H9 (cell line): ENCODE results near the gene SFXN1. TPM values are rescaled to one million over a fixed set of nuclear protein-coding genes. Genes with fewer than 3 reads are reported as not detected.

Experiments
- DNase-seq: peaks from one replicate; pipeline ENCODE4 v3.0.0-alpha.2; 2017
- H2AFZ ChIP-seq: one replicate; pipeline ENCODE4 v1.6.1; 2013; ENCODE audit warnings: mild to moderate bottlenecking, low read length, control low read depth, moderate library complexity
- H2AK5ac ChIP-seq: 2 replicates; pipeline ENCODE4 v1.6.1; 2013; ENCODE audit warnings: low read length, control low read depth, mixed read lengths; ENCODE audit not compliant: insufficient read length
- H2BK120ac ChIP-seq: one replicate; pipeline ENCODE4 v1.6.1; 2013; ENCODE audit warnings: low read depth, mild to moderate bottlenecking, low read length, control low read depth, inconsistent platforms; ENCODE audit not compliant: poor library complexity, severe bottlenecking
- H2BK12ac ChIP-seq: 2 replicates; pipeline ENCODE4 v1.6.1; 2013; ENCODE audit warnings: low read length, control low read depth, mixed read lengths, low read depth; ENCODE audit not compliant: insufficient read length
- H2BK15ac ChIP-seq: 2 replicates; pipeline ENCODE4 v1.6.1; 2013; ENCODE audit warnings: low read depth, low read length, control low read depth
- H2BK20ac ChIP-seq: one replicate; pipeline ENCODE4 v1.6.1; 2013; ENCODE audit warnings: low read depth, mild to moderate bottlenecking, low read length, control low read depth, inconsistent platforms; ENCODE audit not compliant: poor library complexity, severe bottlenecking
- H2BK5ac ChIP-seq: 2 replicates; pipeline ENCODE4 v1.6.1; 2013; ENCODE audit warnings: low read length, control low read depth, mixed read lengths; ENCODE audit not compliant: insufficient read length
- H3K14ac ChIP-seq: 2 replicates; pipeline ENCODE4 v1.6.1; 2013; ENCODE audit warnings: low read length, control low read depth; ENCODE audit not compliant: insufficient read depth
- H3K18ac ChIP-seq: 2 replicates; pipeline ENCODE4 v1.6.1; 2013; ENCODE audit warnings: low read depth, mild to moderate bottlenecking, mixed read lengths, low read length, control low read depth; ENCODE audit not compliant: insufficient read length
- H3K23ac ChIP-seq: 2 replicates; pipeline ENCODE4 v1.6.1; 2013; ENCODE audit warnings: low read length, control low read depth, mixed read lengths, low read depth; ENCODE audit not compliant: insufficient read length
- H3K23me2 ChIP-seq: 2 replicates; pipeline ENCODE4 v1.6.1; 2013; ENCODE audit warnings: low read depth, mild to moderate bottlenecking, mixed read lengths, low read length, control low read depth; ENCODE audit not compliant: insufficient read length, poor library complexity, severe bottlenecking
- H3K27ac ChIP-seq: 2 replicates; pipeline ENCODE4 v1.5.1; 2013; ENCODE audit warnings: low read length, control low read depth, mixed read lengths, low read depth; ENCODE audit not compliant: insufficient read length
- H3K27me3 ChIP-seq: 2 replicates; pipeline ENCODE4 v1.6.1; 2013; ENCODE audit warnings: low read length, control low read depth, inconsistent platforms; ENCODE audit not compliant: insufficient read depth
- H3K4ac ChIP-seq: 2 replicates; pipeline ENCODE4 v1.6.1; 2013; ENCODE audit warnings: low read depth, mild to moderate bottlenecking, control low read depth, inconsistent platforms, low read length, moderate library complexity
- H3K4me1 ChIP-seq: 2 replicates; pipeline ENCODE4 v1.6.1; 2013; ENCODE audit warnings: low read length, control low read depth, inconsistent platforms; ENCODE audit not compliant: insufficient read depth
- H3K4me2 ChIP-seq: 2 replicates; pipeline ENCODE4 v1.6.1; 2013; ENCODE audit warnings: low read length, control low read depth, mixed read lengths; ENCODE audit not compliant: insufficient read length, insufficient read depth
- H3K56ac ChIP-seq: 2 replicates; pipeline ENCODE4 v1.6.1; 2013; ENCODE audit warnings: low read depth, mild to moderate bottlenecking, mixed read lengths, low read length, control low read depth; ENCODE audit not compliant: insufficient read length
- H3K79me1 ChIP-seq: 2 replicates; pipeline ENCODE4 v1.6.1; 2013; ENCODE audit warnings: low read depth, mild to moderate bottlenecking, moderate library complexity, low read length, control low read depth, inconsistent platforms; ENCODE audit not compliant: insufficient read depth, poor library complexity, severe bottlenecking
- H3K79me2 ChIP-seq: 2 replicates; pipeline ENCODE4 v1.6.1; 2013; ENCODE audit warnings: low read length, control low read depth, inconsistent platforms; ENCODE audit not compliant: insufficient read depth
- H3K9ac ChIP-seq: 2 replicates; pipeline ENCODE4 v1.6.1; 2013; ENCODE audit warnings: low read length, control low read depth, mixed read lengths; ENCODE audit not compliant: insufficient read length; ENCODE audit errors: extremely low read depth
- H3K9me3 ChIP-seq: one replicate; pipeline ENCODE4 v1.6.1; 2013; ENCODE audit warnings: low read depth, low read length, inconsistent platforms; ENCODE audit not compliant: control insufficient read depth
- H3T11ph ChIP-seq: one replicate; pipeline ENCODE4 v1.6.1; 2013; ENCODE audit warnings: mild to moderate bottlenecking, low read length, control low read depth, inconsistent platforms
- H4K20me1 ChIP-seq: one replicate; pipeline ENCODE4 v1.6.1; 2013; ENCODE audit not compliant: control insufficient read depth, insufficient read length, insufficient read depth
- H4K5ac ChIP-seq: 2 replicates; pipeline ENCODE4 v1.6.1; 2013; ENCODE audit warnings: low read depth, mild to moderate bottlenecking, mixed read lengths, low read length, control low read depth; ENCODE audit not compliant: insufficient read length
- H4K8ac ChIP-seq: replicated peaks from 2 replicates; pipeline ENCODE4 v1.6.1; 2013; ENCODE audit warnings: low read length, control low read depth, mixed read lengths, low read depth; ENCODE audit not compliant: insufficient read length
- H4K91ac ChIP-seq: 2 replicates; pipeline ENCODE4 v1.6.1; 2013; ENCODE audit warnings: low read depth, mild to moderate bottlenecking, moderate library complexity, mixed read lengths, low read length, control low read depth; ENCODE audit not compliant: insufficient read length
- H3K27ac Mint-ChIP-seq, 3 experiments: 2 replicates in 2 of 3; 3 replicates in 1 of 3; pipeline ENCODE4 v1.8.0; 2020 to 2021; ENCODE audit warnings: mixed read lengths in 3 of 3, mild to moderate bottlenecking in 1 of 3, moderate library complexity in 1 of 3
- H3K27me3 Mint-ChIP-seq: 2 replicates; pipeline ENCODE4 v1.8.0; 2021; ENCODE audit warnings: low read depth, mild to moderate bottlenecking, moderate library complexity, mixed read lengths
- H3K36me3 Mint-ChIP-seq, 3 experiments: 2 replicates in 2 of 3; 3 replicates in 1 of 3; pipeline ENCODE4 v1.8.0; 2020 to 2021; ENCODE audit warnings: low read depth in 3 of 3, mixed read lengths in 3 of 3; ENCODE audit not compliant: insufficient read depth in 1 of 3
- H3K4me1 Mint-ChIP-seq, 2 experiments: 2 replicates each; pipeline ENCODE4 v1.8.0; 2020; ENCODE audit warnings: mixed read lengths in 2 of 2
- H3K4me3 Mint-ChIP-seq, 2 experiments: 2 replicates in 1 of 2; 3 replicates in 1 of 2; pipeline ENCODE4 v1.8.0; 2020 to 2021; ENCODE audit warnings: mild to moderate bottlenecking in 2 of 2, mixed read lengths in 2 of 2, moderate library complexity in 1 of 2
- H3K9me3 Mint-ChIP-seq, 2 experiments: 2 replicates in 1 of 2; 3 replicates in 1 of 2; pipeline ENCODE4 v1.8.0; 2020; ENCODE audit warnings: mild to moderate bottlenecking in 2 of 2, mixed read lengths in 2 of 2, moderate library complexity in 1 of 2
- CTCF ChIP-seq: fragments of 200-600 bp; sonication (generic); conservative IDR thresholded peaks from 3 replicates; pipeline ENCODE4 v1.8.0; 2021; ENCODE audit warnings: antibody characterized with exemption, mild to moderate bottlenecking
- WGBS: extraction: QIAGEN DNeasy Blood & Tissue Kit; methylation state at CpG from one replicate; pipeline ENCODE4 v1.1.7; 2013; ENCODE audit warnings: missing lambda C conversion rate, low lambda C conversion rate, mixed read lengths; ENCODE audit not compliant: insufficient read length; ENCODE audit errors: extremely low coverage; 5-methylcytosine and 5-hydroxymethylcytosine counted together
- total RNA-seq: library from RNA; stranded (reverse); gene quantifications from 2 replicates; pipeline ENCODE4 v1.2.1, GENCODE V29; 2021

SFXN1 gene
- total RNA-seq, 1 experiment from 2014 or later, result 99.2 TPM

GRCh38 chr5:175494264-175495183 is 16.2 kb downstream of the SFXN1 start:
- no peak overlapping the region for H3K4ac ChIP-seq
- H4K5ac ChIP-seq, result no peak overlapping the region
- H3K23ac ChIP-seq, result no peak overlapping the region
- H4K91ac ChIP-seq, result no peak overlapping the region
- no peak overlapping the region for H2AFZ ChIP-seq
- no peak overlapping the region for H3K27ac Mint-ChIP-seq
- no peak overlapping the region for H3K18ac ChIP-seq
- no peaks in the 10 kb centered on the region for H3K9me3 ChIP-seq
- H3K9me3 Mint-ChIP-seq, result no peaks in the 10 kb centered on the region
- no peak overlapping the region for H2BK120ac ChIP-seq
- H2BK20ac ChIP-seq, result no peak overlapping the region
- H2BK15ac ChIP-seq, result no peak overlapping the region
- H3K27ac ChIP-seq, result no peak overlapping the region
- no peaks in the 10 kb centered on the region for H3K27me3 Mint-ChIP-seq
- H4K8ac ChIP-seq, result no peak overlapping the region
- WGBS, result no CpG with 5 or more reads among the region's 17 CpGs
- no peaks in the 10 kb centered on the region for H3K23me2 ChIP-seq
- no peak overlapping the region for H3K14ac ChIP-seq
- H3K9ac ChIP-seq, result no peak overlapping the region
- H3K27me3 ChIP-seq, result no peaks in the 10 kb centered on the region
- H3T11ph ChIP-seq, result no peak overlapping the region
- H3K56ac ChIP-seq, result no peak overlapping the region
- H3K4me2 ChIP-seq, result no peak overlapping the region
- H3K79me1 ChIP-seq, result no peaks in the 10 kb centered on the region
- H3K4me3 Mint-ChIP-seq, result no peak overlapping the region
- peaks cover 31 to 62% (median 61%) of the 10 kb centered on the region in 3 experiments; a peak in 6 of 7 replicates for H3K36me3 Mint-ChIP-seq
- H2BK5ac ChIP-seq, result no peak overlapping the region
- peaks cover 2% of the 10 kb centered on the region for H4K20me1 ChIP-seq
- peaks cover 3% of the 10 kb centered on the region; the same call in 1 of the 2 replicates for H3K79me2 ChIP-seq
- peaks cover 3 to 5% of the 10 kb centered on the region in 2 experiments; a peak in 2 of 4 replicates for H3K4me1 Mint-ChIP-seq
- H2BK12ac ChIP-seq, result no peak overlapping the region
- TF ChIP-seq CTCF, result no peak
- H2AK5ac ChIP-seq, result no peak overlapping the region
- no peaks in the 10 kb centered on the region for H3K4me1 ChIP-seq
- DNase-seq, result no peak
